Measurements from ENCODE around the gene TUBB4A. TPM values are rescaled to one million over a fixed set of nuclear protein-coding genes. Genes with fewer than 3 reads are reported as not detected.

Gene TUBB4A
- total and polyA plus RNA-seq, 2 of the 8 experiments (the other 6 are each of a cell fraction or from before 2014, with no cell fraction given): 16.8 to 30.4 TPM

DNA sequence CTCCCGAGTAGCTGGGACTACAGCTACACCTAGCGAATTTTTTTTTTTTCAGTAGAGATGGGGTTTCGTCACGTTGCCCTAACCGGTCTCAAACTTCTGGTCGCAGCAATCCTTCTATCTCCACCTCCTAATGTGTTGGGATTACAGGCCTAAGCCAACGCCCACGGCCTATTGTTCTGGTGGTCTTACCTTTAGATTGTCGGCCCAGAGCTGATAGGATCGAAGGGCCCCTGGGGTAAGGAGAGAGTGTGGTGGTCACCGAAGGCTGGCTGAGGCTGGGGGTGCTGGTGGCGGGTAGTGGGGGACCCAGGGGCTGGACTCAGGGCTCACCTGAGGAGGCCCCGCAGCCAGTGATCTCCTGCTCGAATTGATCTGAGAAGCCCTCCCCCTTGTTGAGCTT is 31.0 kb downstream of the TUBB4A start (continued):
- TF ChIP-seq, protein P1, sequence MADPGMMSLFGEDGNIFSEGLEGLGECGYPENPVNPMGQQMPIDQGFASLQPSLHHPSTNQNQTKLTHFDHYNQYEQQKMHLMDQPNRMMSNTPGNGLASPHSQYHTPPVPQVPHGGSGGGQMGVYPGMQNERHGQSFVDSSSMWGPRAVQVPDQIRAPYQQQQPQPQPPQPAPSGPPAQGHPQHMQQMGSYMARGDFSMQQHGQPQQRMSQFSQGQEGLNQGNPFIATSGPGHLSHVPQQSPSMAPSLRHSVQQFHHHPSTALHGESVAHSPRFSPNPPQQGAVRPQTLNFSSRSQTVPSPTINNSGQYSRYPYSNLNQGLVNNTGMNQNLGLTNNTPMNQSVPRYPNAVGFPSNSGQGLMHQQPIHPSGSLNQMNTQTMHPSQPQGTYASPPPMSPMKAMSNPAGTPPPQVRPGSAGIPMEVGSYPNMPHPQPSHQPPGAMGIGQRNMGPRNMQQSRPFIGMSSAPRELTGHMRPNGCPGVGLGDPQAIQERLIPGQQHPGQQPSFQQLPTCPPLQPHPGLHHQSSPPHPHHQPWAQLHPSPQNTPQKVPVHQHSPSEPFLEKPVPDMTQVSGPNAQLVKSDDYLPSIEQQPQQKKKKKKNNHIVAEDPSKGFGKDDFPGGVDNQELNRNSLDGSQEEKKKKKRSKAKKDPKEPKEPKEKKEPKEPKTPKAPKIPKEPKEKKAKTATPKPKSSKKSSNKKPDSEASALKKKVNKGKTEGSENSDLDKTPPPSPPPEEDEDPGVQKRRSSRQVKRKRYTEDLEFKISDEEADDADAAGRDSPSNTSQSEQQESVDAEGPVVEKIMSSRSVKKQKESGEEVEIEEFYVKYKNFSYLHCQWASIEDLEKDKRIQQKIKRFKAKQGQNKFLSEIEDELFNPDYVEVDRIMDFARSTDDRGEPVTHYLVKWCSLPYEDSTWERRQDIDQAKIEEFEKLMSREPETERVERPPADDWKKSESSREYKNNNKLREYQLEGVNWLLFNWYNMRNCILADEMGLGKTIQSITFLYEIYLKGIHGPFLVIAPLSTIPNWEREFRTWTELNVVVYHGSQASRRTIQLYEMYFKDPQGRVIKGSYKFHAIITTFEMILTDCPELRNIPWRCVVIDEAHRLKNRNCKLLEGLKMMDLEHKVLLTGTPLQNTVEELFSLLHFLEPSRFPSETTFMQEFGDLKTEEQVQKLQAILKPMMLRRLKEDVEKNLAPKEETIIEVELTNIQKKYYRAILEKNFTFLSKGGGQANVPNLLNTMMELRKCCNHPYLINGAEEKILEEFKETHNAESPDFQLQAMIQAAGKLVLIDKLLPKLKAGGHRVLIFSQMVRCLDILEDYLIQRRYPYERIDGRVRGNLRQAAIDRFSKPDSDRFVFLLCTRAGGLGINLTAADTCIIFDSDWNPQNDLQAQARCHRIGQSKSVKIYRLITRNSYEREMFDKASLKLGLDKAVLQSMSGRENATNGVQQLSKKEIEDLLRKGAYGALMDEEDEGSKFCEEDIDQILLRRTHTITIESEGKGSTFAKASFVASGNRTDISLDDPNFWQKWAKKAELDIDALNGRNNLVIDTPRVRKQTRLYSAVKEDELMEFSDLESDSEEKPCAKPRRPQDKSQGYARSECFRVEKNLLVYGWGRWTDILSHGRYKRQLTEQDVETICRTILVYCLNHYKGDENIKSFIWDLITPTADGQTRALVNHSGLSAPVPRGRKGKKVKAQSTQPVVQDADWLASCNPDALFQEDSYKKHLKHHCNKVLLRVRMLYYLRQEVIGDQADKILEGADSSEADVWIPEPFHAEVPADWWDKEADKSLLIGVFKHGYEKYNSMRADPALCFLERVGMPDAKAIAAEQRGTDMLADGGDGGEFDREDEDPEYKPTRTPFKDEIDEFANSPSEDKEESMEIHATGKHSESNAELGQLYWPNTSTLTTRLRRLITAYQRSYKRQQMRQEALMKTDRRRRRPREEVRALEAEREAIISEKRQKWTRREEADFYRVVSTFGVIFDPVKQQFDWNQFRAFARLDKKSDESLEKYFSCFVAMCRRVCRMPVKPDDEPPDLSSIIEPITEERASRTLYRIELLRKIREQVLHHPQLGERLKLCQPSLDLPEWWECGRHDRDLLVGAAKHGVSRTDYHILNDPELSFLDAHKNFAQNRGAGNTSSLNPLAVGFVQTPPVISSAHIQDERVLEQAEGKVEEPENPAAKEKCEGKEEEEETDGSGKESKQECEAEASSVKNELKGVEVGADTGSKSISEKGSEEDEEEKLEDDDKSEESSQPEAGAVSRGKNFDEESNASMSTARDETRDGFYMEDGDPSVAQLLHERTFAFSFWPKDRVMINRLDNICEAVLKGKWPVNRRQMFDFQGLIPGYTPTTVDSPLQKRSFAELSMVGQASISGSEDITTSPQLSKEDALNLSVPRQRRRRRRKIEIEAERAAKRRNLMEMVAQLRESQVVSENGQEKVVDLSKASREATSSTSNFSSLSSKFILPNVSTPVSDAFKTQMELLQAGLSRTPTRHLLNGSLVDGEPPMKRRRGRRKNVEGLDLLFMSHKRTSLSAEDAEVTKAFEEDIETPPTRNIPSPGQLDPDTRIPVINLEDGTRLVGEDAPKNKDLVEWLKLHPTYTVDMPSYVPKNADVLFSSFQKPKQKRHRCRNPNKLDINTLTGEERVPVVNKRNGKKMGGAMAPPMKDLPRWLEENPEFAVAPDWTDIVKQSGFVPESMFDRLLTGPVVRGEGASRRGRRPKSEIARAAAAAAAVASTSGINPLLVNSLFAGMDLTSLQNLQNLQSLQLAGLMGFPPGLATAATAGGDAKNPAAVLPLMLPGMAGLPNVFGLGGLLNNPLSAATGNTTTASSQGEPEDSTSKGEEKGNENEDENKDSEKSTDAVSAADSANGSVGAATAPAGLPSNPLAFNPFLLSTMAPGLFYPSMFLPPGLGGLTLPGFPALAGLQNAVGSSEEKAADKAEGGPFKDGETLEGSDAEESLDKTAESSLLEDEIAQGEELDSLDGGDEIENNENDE (IDR thresholded peaks at IDR 0.05; ENCODE audit: insufficient replicate concordance, low read length): no peak
- TF ChIP-seq, protein P2, sequence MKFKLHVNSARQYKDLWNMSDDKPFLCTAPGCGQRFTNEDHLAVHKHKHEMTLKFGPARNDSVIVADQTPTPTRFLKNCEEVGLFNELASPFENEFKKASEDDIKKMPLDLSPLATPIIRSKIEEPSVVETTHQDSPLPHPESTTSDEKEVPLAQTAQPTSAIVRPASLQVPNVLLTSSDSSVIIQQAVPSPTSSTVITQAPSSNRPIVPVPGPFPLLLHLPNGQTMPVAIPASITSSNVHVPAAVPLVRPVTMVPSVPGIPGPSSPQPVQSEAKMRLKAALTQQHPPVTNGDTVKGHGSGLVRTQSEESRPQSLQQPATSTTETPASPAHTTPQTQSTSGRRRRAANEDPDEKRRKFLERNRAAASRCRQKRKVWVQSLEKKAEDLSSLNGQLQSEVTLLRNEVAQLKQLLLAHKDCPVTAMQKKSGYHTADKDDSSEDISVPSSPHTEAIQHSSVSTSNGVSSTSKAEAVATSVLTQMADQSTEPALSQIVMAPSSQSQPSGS (IDR thresholded peaks at IDR 0.05; ENCODE audit: low read length): no peak
- TF ChIP-seq POLR2AphosphoS5 (IDR thresholded peaks at IDR 0.05; ENCODE audit: low read depth, low read length) (no peak), EGR1 (IDR thresholded peaks at IDR 0.05; ENCODE audit: borderline replicate concordance, low read depth, low read length) (no peak)

All from H1 (cell line).